ENCODE data around the gene CTNNA2. TPM values are rescaled to one million over a fixed set of nuclear protein-coding genes. Genes with fewer than 3 reads are reported as not detected.

CTNNA2 gene
- total RNA-seq, 1 experiment from 2014 or later = 0.54 TPM

DNA sequence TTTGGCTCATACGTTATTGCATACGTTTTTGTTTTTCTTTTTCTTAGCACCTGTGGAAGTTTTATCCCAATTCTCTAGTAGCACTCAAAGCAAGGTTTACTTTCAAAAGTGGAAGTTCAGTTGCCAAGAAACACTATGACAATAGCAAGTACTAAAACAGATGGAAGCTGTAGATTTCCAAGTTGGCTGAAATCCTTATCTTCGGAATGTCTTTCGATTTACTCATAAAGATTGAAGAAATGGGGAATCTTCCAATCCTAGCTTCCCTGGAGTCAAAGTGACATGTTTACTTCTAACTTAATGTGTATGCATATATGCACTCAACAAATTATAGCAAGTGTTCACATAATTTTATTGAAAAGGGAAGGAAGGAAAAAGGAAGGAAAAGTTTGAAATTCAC, 307.4 kb downstream of the CTNNA2 start:
- no peaks in the 10 kb centered on the region for H3K27me3 ChIP-seq (ENCODE audit: control insufficient read depth, insufficient read depth, low read length)
- ChIA-PET CTCF (no interaction called here), POLR2A (no interaction called here)
- H3K4me1 ChIP-seq (ENCODE audit: control insufficient read depth, insufficient read depth, low read length) = no peaks in the 10 kb centered on the region
- no TSS peak for BruUV-seq (replicated peaks)
- H3K9me3 ChIP-seq (ENCODE audit: control insufficient read depth, insufficient read depth, low read depth, low read length) = no peaks in the 10 kb centered on the region
- H3K36me3 ChIP-seq (ENCODE audit: control insufficient read depth, insufficient read depth, low read length) = no peaks in the 10 kb centered on the region
- DNase-seq (ENCODE audit: low read depth, low spot score) (no peak), ATAC-seq (no peak)
- no peak for TF ChIP-seq TCF7L2 (IDR thresholded peaks at IDR 0.05; ENCODE audit: low read depth, low read length)
- TF ChIP-seq POLR2AphosphoS5 (IDR thresholded peaks at IDR 0.05; ENCODE audit: low read depth, low read length) = no peak
- no peak for TF ChIP-seq SIN3A (IDR thresholded peaks at IDR 0.05; ENCODE audit: borderline replicate concordance, insufficient read depth, low read depth, low read length)
- TF ChIP-seq, protein P1, sequence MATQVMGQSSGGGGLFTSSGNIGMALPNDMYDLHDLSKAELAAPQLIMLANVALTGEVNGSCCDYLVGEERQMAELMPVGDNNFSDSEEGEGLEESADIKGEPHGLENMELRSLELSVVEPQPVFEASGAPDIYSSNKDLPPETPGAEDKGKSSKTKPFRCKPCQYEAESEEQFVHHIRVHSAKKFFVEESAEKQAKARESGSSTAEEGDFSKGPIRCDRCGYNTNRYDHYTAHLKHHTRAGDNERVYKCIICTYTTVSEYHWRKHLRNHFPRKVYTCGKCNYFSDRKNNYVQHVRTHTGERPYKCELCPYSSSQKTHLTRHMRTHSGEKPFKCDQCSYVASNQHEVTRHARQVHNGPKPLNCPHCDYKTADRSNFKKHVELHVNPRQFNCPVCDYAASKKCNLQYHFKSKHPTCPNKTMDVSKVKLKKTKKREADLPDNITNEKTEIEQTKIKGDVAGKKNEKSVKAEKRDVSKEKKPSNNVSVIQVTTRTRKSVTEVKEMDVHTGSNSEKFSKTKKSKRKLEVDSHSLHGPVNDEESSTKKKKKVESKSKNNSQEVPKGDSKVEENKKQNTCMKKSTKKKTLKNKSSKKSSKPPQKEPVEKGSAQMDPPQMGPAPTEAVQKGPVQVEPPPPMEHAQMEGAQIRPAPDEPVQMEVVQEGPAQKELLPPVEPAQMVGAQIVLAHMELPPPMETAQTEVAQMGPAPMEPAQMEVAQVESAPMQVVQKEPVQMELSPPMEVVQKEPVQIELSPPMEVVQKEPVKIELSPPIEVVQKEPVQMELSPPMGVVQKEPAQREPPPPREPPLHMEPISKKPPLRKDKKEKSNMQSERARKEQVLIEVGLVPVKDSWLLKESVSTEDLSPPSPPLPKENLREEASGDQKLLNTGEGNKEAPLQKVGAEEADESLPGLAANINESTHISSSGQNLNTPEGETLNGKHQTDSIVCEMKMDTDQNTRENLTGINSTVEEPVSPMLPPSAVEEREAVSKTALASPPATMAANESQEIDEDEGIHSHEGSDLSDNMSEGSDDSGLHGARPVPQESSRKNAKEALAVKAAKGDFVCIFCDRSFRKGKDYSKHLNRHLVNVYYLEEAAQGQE (IDR thresholded peaks at IDR 0.05; ENCODE audit: insufficient read depth in 1 of 2, low read depth in 2 of 2, low read length in 1 of 2) = no peak
- TF ChIP-seq CTCF (IDR thresholded peaks at IDR 0.05) = no peak
- in situ Hi-C loops (cut with HindIII; ENCODE audit: low pct_unique_long_range_greater_than_20kb, low sequenced_read_pairs) = no loop called here
- no peak overlapping the region for H3K27ac ChIP-seq (ENCODE audit: low read length)
- no peak overlapping the region for H3K4me3 ChIP-seq (ENCODE audit: low read depth in 2 of 2, low read length in 2 of 2)
- intact Hi-C loops (cut with micrococcal nuclease; ENCODE audit: unreplicated experiment) = no loop called here

- in situ Hi-C loops (cut with HindIII; ENCODE audit: low pct_unique_long_range_greater_than_20kb, low sequenced_read_pairs) (no loop called here), intact Hi-C loops (cut with micrococcal nuclease; ENCODE audit: unreplicated experiment) (no loop called here)
- Histone ChIP-seq H3K9me3 (ENCODE audit: control insufficient read depth, insufficient read depth, low read depth, low read length) (no peaks in the 10 kb centered on the region), H3K27me3 (ENCODE audit: control insufficient read depth, insufficient read depth, low read length) (no peaks in the 10 kb centered on the region), H3K4me3 (ENCODE audit: low read depth in 2 of 2, low read length in 2 of 2) (no peak overlapping the region), H3K4me1 (ENCODE audit: control insufficient read depth, insufficient read depth, low read length) (no peaks in the 10 kb centered on the region), H3K27ac (ENCODE audit: low read length) (no peak overlapping the region), H3K36me3 (ENCODE audit: control insufficient read depth, insufficient read depth, low read length) (no peaks in the 10 kb centered on the region)
- DNase-seq (ENCODE audit: low read depth, low spot score) = no peak
- ChIA-PET CTCF (no interaction called here), POLR2A (no interaction called here)
- ATAC-seq = no peak
- TF ChIP-seq POLR2AphosphoS5 (IDR thresholded peaks at IDR 0.05; ENCODE audit: low read depth, low read length) = no peak
- no TSS peak for BruUV-seq (replicated peaks)
Observed at GRCh38 chr2:79822136-79822535, 309.3 kb downstream of the CTNNA2 start.

DNA sequence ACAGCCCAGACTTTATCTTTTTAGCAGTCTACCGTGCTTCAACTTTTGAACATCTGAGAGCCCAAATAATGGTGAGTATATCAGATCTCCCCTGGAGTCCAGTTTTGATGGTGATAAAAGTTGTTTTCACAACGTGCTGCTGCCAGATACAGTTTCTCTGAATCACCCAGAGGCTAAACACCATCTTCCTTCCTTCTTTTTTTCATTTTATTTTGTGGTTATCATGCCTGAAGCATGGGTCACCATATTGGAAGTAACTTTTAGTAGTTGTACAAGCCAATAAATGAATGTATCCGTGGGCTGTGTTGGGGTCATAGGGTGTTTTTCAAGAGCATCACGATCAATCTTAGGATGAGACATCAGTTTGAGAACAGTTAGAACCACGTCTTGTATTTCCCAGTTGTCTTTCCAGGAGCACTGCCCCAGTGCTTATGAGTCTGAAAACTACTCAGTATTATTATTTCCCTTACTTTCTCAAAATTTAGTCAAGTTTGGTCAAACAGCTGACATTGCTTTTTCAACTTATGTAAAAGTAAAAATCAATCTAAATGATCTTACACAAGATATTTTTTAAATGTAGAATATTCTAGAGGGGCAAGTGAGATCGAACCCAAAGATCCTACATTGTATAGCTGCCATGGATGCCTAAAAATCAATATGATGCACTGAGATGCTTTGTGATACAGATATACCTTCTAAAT, 311.4 kb downstream of the CTNNA2 start:
- ATAC-seq (no peak), DNase-seq (ENCODE audit: low read depth, low spot score) (no peak)
- BruUV-seq (replicated peaks) = no TSS peak
- in situ Hi-C loops (cut with HindIII; ENCODE audit: low pct_unique_long_range_greater_than_20kb, low sequenced_read_pairs) (no loop called here), intact Hi-C loops (cut with micrococcal nuclease; ENCODE audit: unreplicated experiment) (no loop called here)
- CTCF ChIA-PET = no interaction called here
- no peaks in the 10 kb centered on the region for H3K27me3 ChIP-seq (ENCODE audit: control insufficient read depth, insufficient read depth, low read length)
- H3K4me1 ChIP-seq (ENCODE audit: control insufficient read depth, insufficient read depth, low read length) = no peaks in the 10 kb centered on the region
- H3K9me3 ChIP-seq (ENCODE audit: control insufficient read depth, insufficient read depth, low read depth, low read length) = no peaks in the 10 kb centered on the region
- TF ChIP-seq SIN3A (IDR thresholded peaks at IDR 0.05; ENCODE audit: borderline replicate concordance, insufficient read depth, low read depth, low read length) (no peak), TCF7L2 (IDR thresholded peaks at IDR 0.05; ENCODE audit: low read depth, low read length) (no peak), CTCF (IDR thresholded peaks at IDR 0.05) (no peak), POLR2AphosphoS5 (IDR thresholded peaks at IDR 0.05; ENCODE audit: low read depth, low read length) (no peak)
- TF ChIP-seq, protein P1 (IDR thresholded peaks at IDR 0.05; ENCODE audit: insufficient read depth in 1 of 2, low read depth in 2 of 2, low read length in 1 of 2) = no peak
- no peak overlapping the region for H3K27ac ChIP-seq (ENCODE audit: low read length)
- POLR2A ChIA-PET = no interaction called here
- no peak overlapping the region for H3K4me3 ChIP-seq (ENCODE audit: low read depth in 2 of 2, low read length in 2 of 2)
- H3K36me3 ChIP-seq (ENCODE audit: control insufficient read depth, insufficient read depth, low read length) = no peaks in the 10 kb centered on the region

Measured in Panc1 (cell line).